Measurements from ENCODE around the gene ESYT2. TPM values are rescaled to one million over a fixed set of nuclear protein-coding genes. Genes with fewer than 3 reads are reported as not detected.
A peak's percentile ranks its signal among the peaks of the same experiment; 100 is the strongest.

Gene ESYT2
- total and polyA plus RNA-seq, 4 donors: 16.4 to 83.0 (median 58.0) TPM

GRCh38 chr7:158802535-158803366 is 26.6 kb downstream of the ESYT2 start:
- Histone ChIP-seq H3K27me3 (ENCODE audit: control insufficient read depth in 3 of 3, insufficient read depth in 3 of 3, low read length in 2 of 3) (no peaks in the 10 kb centered on the region), H3K4me1 (ENCODE audit: control insufficient read depth in 5 of 5, insufficient read depth in 5 of 5, low read length in 5 of 5) (peaks cover 0 to 4% (median 2%) of the 10 kb centered on the region in 5 donors), H3K36me3 (ENCODE audit: control insufficient read depth in 4 of 4, insufficient read depth in 4 of 4, low read length in 4 of 4) (peaks cover 0 to 8% (median 0%) of the 10 kb centered on the region in 4 donors), H3K4me3 (no peak overlapping the region), H3K9ac (ENCODE audit: insufficient read depth in 1 of 2, low read length in 2 of 2) (no peak overlapping the region), H3K27ac (ENCODE audit: low read depth in 1 of 2, low read length in 1 of 2) (peak overlapping the region in 1 of 2 donors; percentile 50), H3K9me3 (ENCODE audit: control insufficient read depth in 4 of 4, insufficient read depth in 3 of 4, low read length in 3 of 4) (no peaks in the 10 kb centered on the region)
- ATAC-seq (ENCODE audit: insufficient read depth, low FRiP score) (peak; percentile 60), DNase-seq (peak in 2 of 3 donors; percentile 24 to 30)
- WGBS, 2 donors: 55 to 56% methylated on average over 9 of the region's 9 CpGs
- TF ChIP-seq CTCF (IDR thresholded peaks at IDR 0.05; ENCODE audit: control extremely low read depth, extremely low read depth): no peak

- Histone ChIP-seq H3K9me3 (ENCODE audit: control insufficient read depth in 4 of 4, insufficient read depth in 3 of 4, low read length in 3 of 4) (no peaks in the 10 kb centered on the region), H3K27me3 (ENCODE audit: control insufficient read depth in 3 of 3, insufficient read depth in 3 of 3, low read length in 2 of 3) (no peaks in the 10 kb centered on the region), H3K27ac (ENCODE audit: low read depth in 1 of 2, low read length in 1 of 2) (no peak overlapping the region), H3K4me1 (ENCODE audit: control insufficient read depth in 5 of 5, insufficient read depth in 5 of 5, low read length in 5 of 5) (peaks cover 0 to 4% (median 2%) of the 10 kb centered on the region in 5 donors), H3K9ac (ENCODE audit: insufficient read depth in 1 of 2, low read length in 2 of 2) (no peak overlapping the region), H3K4me3 (no peak overlapping the region), H3K36me3 (ENCODE audit: control insufficient read depth in 4 of 4, insufficient read depth in 4 of 4, low read length in 4 of 4) (peaks cover 15 to 23% (median 18%) of the 10 kb centered on the region in 4 donors)
- DNase-seq: no peak
- 72 to 74% methylated on average over 1 of the region's 1 CpG for WGBS, 2 donors
- no peak for ATAC-seq (ENCODE audit: insufficient read depth, low FRiP score)
- no peak for TF ChIP-seq CTCF (IDR thresholded peaks at IDR 0.05; ENCODE audit: control extremely low read depth, extremely low read depth)
These were observed 30.6 kb downstream of the ESYT2 start for GRCh38 chr7:158798741-158799140.

- no peak for TF ChIP-seq CTCF (IDR thresholded peaks at IDR 0.05; ENCODE audit: control extremely low read depth, extremely low read depth)
- WGBS, 2 donors: 77 to 80% methylated on average over 17 to 19 of the region's 23 CpGs
- no peak for DNase-seq
These were observed 32.6 kb downstream of the ESYT2 start for GRCh38 chr7:158796667-158797066.

More at GRCh38 chr7:158796667-158797066, 32.6 kb downstream of the ESYT2 start:
- Histone ChIP-seq H3K4me3 (no peak overlapping the region), H3K9me3 (ENCODE audit: control insufficient read depth in 4 of 4, insufficient read depth in 3 of 4, low read length in 3 of 4) (no peaks in the 10 kb centered on the region), H3K27ac (ENCODE audit: low read depth in 1 of 2, low read length in 1 of 2) (no peak overlapping the region), H3K4me1 (ENCODE audit: control insufficient read depth in 5 of 5, insufficient read depth in 5 of 5, low read length in 5 of 5) (peaks cover 0 to 2% (median 0%) of the 10 kb centered on the region in 5 donors), H3K9ac (ENCODE audit: insufficient read depth in 1 of 2, low read length in 2 of 2) (no peak overlapping the region), H3K27me3 (ENCODE audit: control insufficient read depth in 3 of 3, insufficient read depth in 3 of 3, low read length in 2 of 3) (no peaks in the 10 kb centered on the region), H3K36me3 (ENCODE audit: control insufficient read depth in 4 of 4, insufficient read depth in 4 of 4, low read length in 4 of 4) (peaks cover 19 to 23% (median 21%) of the 10 kb centered on the region in 4 donors)
- no peak for ATAC-seq (ENCODE audit: insufficient read depth, low FRiP score)

All from lung (tissue), 12 donors.